AG04449 (cell line): Measurements from ENCODE around the gene ANTXR2.

Experiments used
- CTCF ChIA-PET: fragments of 350-600 bp; formaldehyde crosslinking; extraction: SDS; loops from one replicate; lab custom pipeline; 2021; ENCODE audit warnings: antibody characterized with exemption; lab: Yijun Ruan, JAX
- POLR2A ChIA-PET: fragments of 400-600, 350-600 bp; formaldehyde crosslinking; extraction: SDS; loops from one replicate; lab custom pipeline; 2020; ENCODE audit warnings: antibody characterized with exemption, inconsistent platforms; lab: Yijun Ruan, JAX
- DNase-seq: peaks from one replicate; pipeline ENCODE4 v3.0.0-alpha.2; 2010; ENCODE audit warnings: low read depth, low spot score
- H3K4me3 ChIP-seq: 2 replicates; pipeline ENCODE4 v1.5.1; 2011; ENCODE audit warnings: low read depth, mild to moderate bottlenecking, control low read depth, low read length
- CTCF ChIP-seq: IDR thresholded peaks from one replicate; pipeline ENCODE4 v1.5.1; 2011; ENCODE audit warnings: mild to moderate bottlenecking, moderate library complexity, low read length, control low read depth, inconsistent platforms; ENCODE audit not compliant: insufficient read depth; ENCODE audit errors: missing control alignments

The ANTXR2 gene

DNA sequence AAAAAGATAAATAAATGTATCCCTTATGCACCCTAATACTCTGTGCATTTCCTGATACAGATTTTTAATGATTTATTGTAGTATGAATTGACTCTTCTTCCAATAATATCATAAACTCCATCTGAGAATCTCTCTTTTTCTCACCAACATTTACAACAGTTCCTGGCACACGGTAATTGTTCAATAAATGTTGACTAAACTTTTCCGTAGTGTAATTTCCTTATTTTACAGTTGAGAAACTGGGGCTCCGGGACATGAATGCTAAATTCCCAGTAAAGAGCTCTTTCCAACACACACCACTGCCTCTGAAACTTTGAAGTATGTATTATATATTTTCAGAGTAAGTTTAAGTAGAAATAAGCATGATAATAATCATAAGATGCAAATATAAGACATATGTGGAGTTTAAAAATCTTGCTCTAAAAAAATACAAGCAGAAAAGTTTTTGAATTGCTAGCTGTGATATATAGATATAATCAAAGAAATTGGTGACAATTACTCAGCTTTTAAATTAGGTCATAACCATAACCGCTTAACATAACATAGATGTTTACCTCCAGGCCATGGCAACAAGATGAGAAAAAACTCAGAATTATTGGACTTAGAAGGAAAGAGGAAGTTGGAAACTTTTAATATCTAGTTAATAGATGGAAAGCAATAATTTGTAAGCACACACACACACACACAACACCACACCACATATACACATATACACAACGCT, 28.2 kb upstream of the ANTXR2 start:
- no peak for TF ChIP-seq CTCF
- no peak overlapping the region for H3K4me3 ChIP-seq
- ChIA-PET POLR2A (no interaction called here), CTCF (no interaction called here)
- no peak for DNase-seq

- DNase-seq = no peak
- no peak overlapping the region for H3K4me3 ChIP-seq
- TF ChIP-seq CTCF = no peak
- POLR2A ChIA-PET = no interaction called here
- CTCF ChIA-PET = no interaction called here
Observed at GRCh38 chr4:80099671-80100070, 26.6 kb upstream of the ANTXR2 start.

- ChIA-PET CTCF (no interaction called here), POLR2A (no interaction called here)
- no peak overlapping the region for H3K4me3 ChIP-seq
- no peak for DNase-seq
- TF ChIP-seq CTCF = no peak
Observed at GRCh38 chr4:80098635-80099034, 25.6 kb upstream of the ANTXR2 start.

GRCh38 chr4:80097400-80098177, 24.6 kb upstream of the ANTXR2 start:
- no peak for DNase-seq
- TF ChIP-seq CTCF = no peak
- no peak overlapping the region for H3K4me3 ChIP-seq
- ChIA-PET POLR2A (no interaction called here), CTCF (interaction anchor here (1.1 kb wide), 1 partner anchor 28 kb away, joined by 3 read pairs; no protein-coding TSS in a partner anchor)

DNA sequence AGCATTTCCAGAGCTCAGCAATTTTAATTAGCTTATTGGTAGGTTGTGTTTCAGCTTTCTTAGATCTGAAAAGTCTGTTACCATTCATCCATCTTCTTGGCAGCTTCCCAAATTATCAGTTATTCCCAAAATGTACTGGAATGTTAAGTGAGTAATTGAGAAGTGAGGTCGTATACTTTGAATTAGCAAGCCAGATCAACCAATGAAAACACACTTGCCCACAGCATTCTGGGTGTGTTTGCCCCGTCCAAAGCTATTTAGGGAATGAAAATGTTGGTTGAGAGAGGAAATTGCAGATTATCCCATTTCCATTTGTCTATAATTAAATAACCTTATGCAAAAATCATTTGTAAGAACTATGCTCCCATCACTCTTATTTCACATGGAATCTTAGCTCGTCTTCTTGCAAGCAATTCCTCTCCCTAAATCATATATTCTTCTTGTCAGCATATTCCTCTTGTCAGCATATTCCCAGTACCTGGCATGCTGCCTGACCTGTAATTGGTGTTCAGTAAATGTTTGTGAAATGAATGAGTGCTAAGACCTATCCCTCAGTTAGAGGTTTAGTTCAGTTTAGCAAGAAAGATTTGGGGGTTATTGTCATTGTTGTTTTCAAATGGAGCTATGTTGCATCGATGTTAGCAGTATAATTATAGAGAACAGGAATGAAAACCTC, 23.3 kb upstream of the ANTXR2 start:
- DNase-seq = no peak
- ChIA-PET CTCF (no interaction called here), POLR2A (no interaction called here)
- no peak overlapping the region for H3K4me3 ChIP-seq
- no peak for TF ChIP-seq CTCF

- no peak for DNase-seq
- H3K4me3 ChIP-seq = no peak overlapping the region
- POLR2A ChIA-PET = no interaction called here
- CTCF ChIA-PET = no interaction called here
- no peak for TF ChIP-seq CTCF
Observed at GRCh38 chr4:80094191-80094590, 21.2 kb upstream of the ANTXR2 start.
